ENCODE results near the gene ADPRHL1. TPM values are rescaled to one million over a fixed set of nuclear protein-coding genes. Genes with fewer than 3 reads are reported as not detected.

Gene ADPRHL1
- total RNA-seq, 1 experiment from 2014 or later: 2.7 TPM

DNA sequence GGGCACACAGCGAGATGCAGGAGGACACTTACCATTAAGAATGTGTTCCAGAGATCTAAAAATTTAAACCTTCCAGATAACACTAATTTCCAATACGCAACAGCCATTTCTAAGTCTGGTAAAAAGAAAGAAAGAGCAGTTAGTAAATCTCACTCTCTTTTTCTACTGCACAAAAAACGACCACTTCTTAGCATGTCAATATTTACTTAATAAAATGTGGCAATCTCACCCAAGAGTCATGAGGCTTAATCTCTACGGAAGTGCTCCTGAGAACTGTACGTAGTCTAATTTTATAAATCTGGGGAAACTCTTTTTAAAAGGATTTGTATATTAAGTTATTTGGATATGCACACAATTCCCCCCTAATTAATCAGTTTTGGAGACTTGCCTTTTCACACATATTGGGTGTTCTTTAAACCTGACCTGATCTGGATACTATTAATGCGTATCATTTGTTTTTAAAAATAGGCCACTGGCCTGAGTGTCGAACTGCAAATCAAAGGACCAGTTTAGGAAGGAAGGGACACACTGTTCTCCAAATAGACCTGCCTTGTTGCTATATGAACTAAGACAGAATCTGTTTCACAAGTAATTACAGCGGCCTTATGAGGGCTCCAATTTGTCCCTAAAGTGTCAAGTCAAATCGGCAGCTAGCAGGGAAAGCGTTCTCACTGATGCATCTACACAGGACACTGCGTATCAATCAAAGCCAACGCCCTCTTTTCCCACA lies 7.9 kb upstream of the ADPRHL1 start:
- H4K5ac ChIP-seq (ENCODE audit: insufficient read length, low read depth, low read length): no peak overlapping the region
- no peak overlapping the region for H3K23ac ChIP-seq (ENCODE audit: insufficient read length, low read depth, low read length)
- no CpG with 5 or more reads among the region's 12 CpGs for WGBS (ENCODE audit: extremely low coverage, insufficient read length, low lambda C conversion rate)
- DNase-seq: no peak
- no peak overlapping the region for H3K27ac Mint-ChIP-seq
- no peak overlapping the region for H2BK5ac ChIP-seq (ENCODE audit: insufficient read length, low read length)
- H3K4me1 ChIP-seq (ENCODE audit: insufficient read depth, low read length): no peaks in the 10 kb centered on the region
- H2BK120ac ChIP-seq (ENCODE audit: low read depth, low read length, poor library complexity, severe bottlenecking): no peak overlapping the region
- H2AFZ ChIP-seq (ENCODE audit: low read length): no peak overlapping the region
- H2AK5ac ChIP-seq (ENCODE audit: insufficient read length, low read length): no peak overlapping the region
- no peak overlapping the region for H3K14ac ChIP-seq (ENCODE audit: insufficient read depth, low read length)
- no peak overlapping the region for H3K9ac ChIP-seq (ENCODE audit: extremely low read depth, insufficient read length, low read length)
- no peak overlapping the region for H2BK15ac ChIP-seq (ENCODE audit: low read depth, low read length)
- no peak overlapping the region for H3K27ac ChIP-seq (ENCODE audit: insufficient read length, low read depth, low read length)
- no peak overlapping the region for H3K18ac ChIP-seq (ENCODE audit: insufficient read length, low read depth, low read length)
- H3K4me3 Mint-ChIP-seq: no peak overlapping the region
- no peaks in the 10 kb centered on the region for H3K23me2 ChIP-seq (ENCODE audit: insufficient read length, low read depth, low read length, poor library complexity, severe bottlenecking)
- H4K20me1 ChIP-seq (ENCODE audit: control insufficient read depth, insufficient read depth, insufficient read length): no peaks in the 10 kb centered on the region
- H3K4ac ChIP-seq (ENCODE audit: low read depth, low read length): no peak overlapping the region
- H2BK20ac ChIP-seq (ENCODE audit: low read depth, low read length, poor library complexity, severe bottlenecking): no peak overlapping the region
- no peaks in the 10 kb centered on the region for H3K79me2 ChIP-seq (ENCODE audit: insufficient read depth, low read length)
- H3K27me3 Mint-ChIP-seq (ENCODE audit: low read depth): no peaks in the 10 kb centered on the region
- H3K79me1 ChIP-seq (ENCODE audit: insufficient read depth, low read depth, low read length, poor library complexity, severe bottlenecking): no peaks in the 10 kb centered on the region
- no peaks in the 10 kb centered on the region for H3K9me3 Mint-ChIP-seq
- H4K91ac ChIP-seq (ENCODE audit: insufficient read length, low read depth, low read length): no peak overlapping the region
- peaks cover 31 to 76% (median 70%) of the 10 kb centered on the region in 3 experiments; a peak in 6 of 7 replicates for H3K36me3 Mint-ChIP-seq (ENCODE audit: insufficient read depth in 1 of 3, low read depth in 3 of 3)
- TF ChIP-seq, protein P1, sequence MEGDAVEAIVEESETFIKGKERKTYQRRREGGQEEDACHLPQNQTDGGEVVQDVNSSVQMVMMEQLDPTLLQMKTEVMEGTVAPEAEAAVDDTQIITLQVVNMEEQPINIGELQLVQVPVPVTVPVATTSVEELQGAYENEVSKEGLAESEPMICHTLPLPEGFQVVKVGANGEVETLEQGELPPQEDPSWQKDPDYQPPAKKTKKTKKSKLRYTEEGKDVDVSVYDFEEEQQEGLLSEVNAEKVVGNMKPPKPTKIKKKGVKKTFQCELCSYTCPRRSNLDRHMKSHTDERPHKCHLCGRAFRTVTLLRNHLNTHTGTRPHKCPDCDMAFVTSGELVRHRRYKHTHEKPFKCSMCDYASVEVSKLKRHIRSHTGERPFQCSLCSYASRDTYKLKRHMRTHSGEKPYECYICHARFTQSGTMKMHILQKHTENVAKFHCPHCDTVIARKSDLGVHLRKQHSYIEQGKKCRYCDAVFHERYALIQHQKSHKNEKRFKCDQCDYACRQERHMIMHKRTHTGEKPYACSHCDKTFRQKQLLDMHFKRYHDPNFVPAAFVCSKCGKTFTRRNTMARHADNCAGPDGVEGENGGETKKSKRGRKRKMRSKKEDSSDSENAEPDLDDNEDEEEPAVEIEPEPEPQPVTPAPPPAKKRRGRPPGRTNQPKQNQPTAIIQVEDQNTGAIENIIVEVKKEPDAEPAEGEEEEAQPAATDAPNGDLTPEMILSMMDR (conservative IDR thresholded peaks at IDR 0.05): no peak
- no peak overlapping the region for H2BK12ac ChIP-seq (ENCODE audit: insufficient read length, low read depth, low read length)
- H3K9me3 ChIP-seq (ENCODE audit: control insufficient read depth, low read depth, low read length): no peaks in the 10 kb centered on the region
- no peak overlapping the region for H4K8ac ChIP-seq (replicated peaks; ENCODE audit: insufficient read length, low read depth, low read length)
- H3K27me3 ChIP-seq (ENCODE audit: insufficient read depth, low read length): no peaks in the 10 kb centered on the region
- H3K4me1 Mint-ChIP-seq: peaks cover 4 to 5% of the 10 kb centered on the region in 2 experiments; a peak in 3 of 4 replicates
- no peak overlapping the region for H3K56ac ChIP-seq (ENCODE audit: insufficient read length, low read depth, low read length)
- H3K4me2 ChIP-seq (ENCODE audit: insufficient read depth, insufficient read length, low read length): no peak overlapping the region
- no peak overlapping the region for H3T11ph ChIP-seq (ENCODE audit: low read length)
